CD4-positive, alpha-beta T cell (primary cell): Measurements from ENCODE around the gene C14orf119. TPM values are rescaled to one million over a fixed set of nuclear protein-coding genes. Genes with fewer than 3 reads are reported as not detected.

Experiments
- ATAC-seq: fragments of 200-7000 bp; cut with Tn5 transposase; one replicate; pipeline ENCODE4 v1.10.0; 2022; ENCODE audit warnings: mild to moderate bottlenecking; ENCODE audit not compliant: poor library complexity
- CTCF ChIA-PET: fragments of 350-600 bp; sonication (Branson Sonifier 250); formaldehyde crosslinking; loops from one replicate; lab custom pipeline; 2021; ENCODE audit warnings: antibody characterized with exemption, inconsistent platforms; lab: Charles Lee
- POLR2A ChIA-PET: fragments of 350-600 bp; sonication (Branson Sonifier 250); formaldehyde crosslinking; loops from one replicate; lab custom pipeline; 2021; ENCODE audit warnings: antibody characterized with exemption, inconsistent platforms; lab: Charles Lee
- DNase-seq, 14 experiments: peaks; one replicate each; pipeline ENCODE4 v3.0.0-alpha.2; 2013 to 2020; ENCODE audit warnings: mixed read lengths in 2 of 14
- H3K27ac ChIP-seq, 2 donors: one replicate each; pipeline versions ENCODE4 v1.5.1 to v1.7.0; 2013; ENCODE audit warnings: low read length in 2 of 2, low read depth in 1 of 2, mild to moderate bottlenecking in 1 of 2
- H3K27me3 ChIP-seq, 2 experiments: 1 replicate in 1 of 2; 2 replicates in 1 of 2; pipeline versions ENCODE4 v1.6.1 to v1.7.0; 2013; ENCODE audit warnings: low read length in 2 of 2, control low read depth in 1 of 2, mild to moderate bottlenecking in 1 of 2, moderate library complexity in 1 of 2; ENCODE audit not compliant: insufficient read depth in 2 of 2, control insufficient read depth in 1 of 2
- H3K36me3 ChIP-seq: one replicate; pipeline ENCODE4 v1.6.1; 2013; ENCODE audit warnings: low read length, control low read depth; ENCODE audit not compliant: insufficient read depth
- H3K4me1 ChIP-seq: one replicate; pipeline ENCODE4 v1.6.1; 2013; ENCODE audit warnings: low read length, control low read depth; ENCODE audit not compliant: insufficient read depth
- H3K4me3 ChIP-seq: one replicate; pipeline ENCODE4 v1.5.1; 2013; ENCODE audit warnings: mild to moderate bottlenecking, low read length, moderate library complexity
- H3K9me3 ChIP-seq, 2 experiments: 1 replicate in 1 of 2; 2 replicates in 1 of 2; pipeline versions ENCODE4 v1.6.1 to v1.7.0; 2013; ENCODE audit warnings: low read length in 2 of 2, mild to moderate bottlenecking in 2 of 2, control low read depth in 1 of 2, moderate library complexity in 1 of 2; ENCODE audit not compliant: control insufficient read depth in 1 of 2, insufficient read depth in 1 of 2
- H3K27ac Mint-ChIP-seq: one replicate; pipeline ENCODE4 v1.8.0; 2020; ENCODE audit warnings: mixed read lengths
- H3K27me3 Mint-ChIP-seq: one replicate; pipeline ENCODE4 v1.8.0; 2021; ENCODE audit warnings: mixed read lengths
- H3K36me3 Mint-ChIP-seq: one replicate; pipeline ENCODE4 v1.8.0; 2021; ENCODE audit warnings: low read depth, mixed read lengths
- H3K4me1 Mint-ChIP-seq: one replicate; pipeline ENCODE4 v1.8.0; 2021; ENCODE audit warnings: low read depth, mixed read lengths
- H3K4me3 Mint-ChIP-seq: one replicate; pipeline ENCODE4 v1.8.0; 2020; ENCODE audit warnings: mild to moderate bottlenecking, mixed read lengths
- H3K9me3 Mint-ChIP-seq: one replicate; pipeline ENCODE4 v1.8.0; 2020; ENCODE audit warnings: mixed read lengths
- intact Hi-C, 2 experiments: fragments of 100-400 bp; cut with DNase I in 1 of 2; cut with micrococcal nuclease in 1 of 2; formaldehyde crosslinking; loops; one replicate each; pipeline versions ENCODE4 v1.15.1 to v1.9.0; 2023 to 2025; cut with DNase I, micrococcal nuclease
- total RNA-seq, 174 experiments: library from RNA in 2 of 174; stranded (reverse) in 2 of 174; gene quantifications; one replicate each; pipeline ENCODE4 v1.2.3 and lab custom pipeline; 2021 to 2026
- TF ChIP-seq, protein P1 (sequence below): fragments of 200-600 bp; IDR thresholded peaks from one replicate; pipeline ENCODE4 v1.8.0; 2022; ENCODE audit warnings: antibody characterized with exemption, mild to moderate bottlenecking

C14orf119 gene
- total RNA-seq, 2 experiments from 2014 or later = 3.1 to 3.9 TPM

DNA sequence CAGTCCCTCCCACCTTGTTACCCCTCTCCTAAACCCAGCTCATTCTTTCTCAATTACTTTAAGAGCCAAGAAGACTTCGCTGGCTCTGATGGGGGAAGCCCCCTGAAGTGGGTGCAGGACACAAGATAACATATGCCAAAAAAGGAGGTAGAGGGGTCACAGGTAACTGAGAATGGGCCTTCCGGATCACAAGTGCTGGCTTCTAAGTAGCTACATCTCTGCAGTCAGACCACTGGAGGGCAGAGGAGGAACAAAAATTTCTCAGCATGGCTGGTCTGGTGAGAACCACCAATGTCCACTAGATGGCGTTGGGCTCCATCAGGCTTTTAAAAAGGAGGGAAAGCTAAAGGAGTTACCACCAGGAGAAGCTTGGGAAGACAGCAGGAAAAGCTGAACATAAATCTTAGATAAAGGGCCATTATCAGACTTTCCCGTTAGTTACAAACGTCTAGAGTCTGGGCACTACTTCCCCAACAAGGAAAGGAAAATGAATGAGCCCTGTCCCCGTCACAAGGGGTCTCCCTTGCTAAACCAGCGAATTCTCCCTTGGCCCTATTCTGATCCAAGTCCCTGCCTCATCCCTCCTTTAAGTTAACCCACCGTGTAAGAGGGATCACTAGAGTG, 26.4 kb upstream of the C14orf119 start:
- Mint-ChIP-seq H3K36me3 (peaks cover 67% of the 10 kb centered on the region), H3K4me3 (peak overlapping the region; percentile 78), H3K4me1 (peaks cover 49% of the 10 kb centered on the region), H3K27ac (peak overlapping the region; percentile 63), H3K9me3 (no peaks in the 10 kb centered on the region), H3K27me3 (no peaks in the 10 kb centered on the region)
- Histone ChIP-seq H3K27me3 (no peaks in the 10 kb centered on the region), H3K36me3 (peaks cover 69% of the 10 kb centered on the region), H3K9me3 (no peaks in the 10 kb centered on the region), H3K27ac (no peak overlapping the region), H3K4me1 (peaks cover 36% of the 10 kb centered on the region), H3K4me3 (no peak overlapping the region)
- intact Hi-C loops = loop anchor here in 1 of 2 experiments (1.0 kb wide), 2 partner anchors 40 to 118 kb away; no protein-coding TSS in a partner anchor
- DNase-seq (peak; percentile 54 to 90 (median 65)), ATAC-seq (peak; percentile 73)
- POLR2A ChIA-PET = interaction anchor here (1.0 to 2.0 kb wide), 9 partner anchors 11 to 311 kb away, joined by 3 to 22 read pairs (median 5); partner anchors contain the start of genes ACIN1, C14orf119, CDH24 and PABPN1
- TF ChIP-seq, protein P1, sequence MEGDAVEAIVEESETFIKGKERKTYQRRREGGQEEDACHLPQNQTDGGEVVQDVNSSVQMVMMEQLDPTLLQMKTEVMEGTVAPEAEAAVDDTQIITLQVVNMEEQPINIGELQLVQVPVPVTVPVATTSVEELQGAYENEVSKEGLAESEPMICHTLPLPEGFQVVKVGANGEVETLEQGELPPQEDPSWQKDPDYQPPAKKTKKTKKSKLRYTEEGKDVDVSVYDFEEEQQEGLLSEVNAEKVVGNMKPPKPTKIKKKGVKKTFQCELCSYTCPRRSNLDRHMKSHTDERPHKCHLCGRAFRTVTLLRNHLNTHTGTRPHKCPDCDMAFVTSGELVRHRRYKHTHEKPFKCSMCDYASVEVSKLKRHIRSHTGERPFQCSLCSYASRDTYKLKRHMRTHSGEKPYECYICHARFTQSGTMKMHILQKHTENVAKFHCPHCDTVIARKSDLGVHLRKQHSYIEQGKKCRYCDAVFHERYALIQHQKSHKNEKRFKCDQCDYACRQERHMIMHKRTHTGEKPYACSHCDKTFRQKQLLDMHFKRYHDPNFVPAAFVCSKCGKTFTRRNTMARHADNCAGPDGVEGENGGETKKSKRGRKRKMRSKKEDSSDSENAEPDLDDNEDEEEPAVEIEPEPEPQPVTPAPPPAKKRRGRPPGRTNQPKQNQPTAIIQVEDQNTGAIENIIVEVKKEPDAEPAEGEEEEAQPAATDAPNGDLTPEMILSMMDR = peak; percentile 97
- CTCF ChIA-PET = interaction anchor here (0.6 to 2.0 kb wide), 51 partner anchors 9 to 502 kb away, joined by 3 to 27 read pairs (median 4); partner anchors contain the start of genes ACIN1, AJUBA, C14orf119 and HAUS4

DNA sequence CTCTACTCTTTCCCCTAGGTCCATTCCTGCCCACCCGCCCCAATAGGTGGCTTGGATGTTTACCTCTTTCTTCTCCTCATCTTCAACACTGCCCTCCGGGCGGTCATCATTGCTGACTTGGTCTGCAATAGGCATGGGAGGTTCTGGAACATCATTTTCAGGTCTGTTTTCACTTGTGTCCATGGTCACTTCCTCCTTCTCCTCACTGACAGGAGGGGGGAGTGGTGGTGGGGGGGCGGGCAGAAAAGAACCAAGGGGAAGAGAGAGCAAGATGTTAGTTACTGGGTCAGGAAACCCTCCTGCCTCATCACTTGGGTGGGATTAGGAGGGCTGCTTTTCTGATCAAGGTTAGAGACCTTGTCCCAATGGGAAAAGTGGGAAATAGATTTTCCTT, 25.9 kb upstream of the C14orf119 start:
- CTCF ChIA-PET = interaction anchor here (0.6 to 2.0 kb wide), 47 partner anchors 8 to 503 kb away, joined by 3 to 27 read pairs (median 4); partner anchors contain the start of genes ACIN1, AJUBA, C14orf119 and HAUS4
- peaks cover 69% of the 10 kb centered on the region for H3K36me3 ChIP-seq
- H3K9me3 ChIP-seq = no peaks in the 10 kb centered on the region
- DNase-seq (peak in 1 of 14 experiments; percentile 32), ATAC-seq (no peak)
- H3K4me3 ChIP-seq = no peak overlapping the region
- peak overlapping the region; percentile 78 for H3K4me3 Mint-ChIP-seq
- no peaks in the 10 kb centered on the region for H3K27me3 ChIP-seq
- H3K27ac ChIP-seq = no peak overlapping the region
- peaks cover 49% of the 10 kb centered on the region for H3K4me1 Mint-ChIP-seq
- H3K9me3 Mint-ChIP-seq = no peaks in the 10 kb centered on the region
- TF ChIP-seq, protein P1 = no peak
- peaks cover 36% of the 10 kb centered on the region for H3K4me1 ChIP-seq
- POLR2A ChIA-PET = interaction anchor here (1.0 to 4.5 kb wide), 9 partner anchors 11 to 311 kb away, joined by 3 to 35 read pairs (median 5); partner anchors contain the start of genes ACIN1, C14orf119, CDH24 and PABPN1
- no peaks in the 10 kb centered on the region for H3K27me3 Mint-ChIP-seq
- H3K27ac Mint-ChIP-seq = no peak overlapping the region
- peaks cover 66% of the 10 kb centered on the region for H3K36me3 Mint-ChIP-seq
- intact Hi-C loops = loop anchor here in 1 of 2 experiments (1.0 kb wide), 2 partner anchors 40 to 118 kb away; no protein-coding TSS in a partner anchor

DNA sequence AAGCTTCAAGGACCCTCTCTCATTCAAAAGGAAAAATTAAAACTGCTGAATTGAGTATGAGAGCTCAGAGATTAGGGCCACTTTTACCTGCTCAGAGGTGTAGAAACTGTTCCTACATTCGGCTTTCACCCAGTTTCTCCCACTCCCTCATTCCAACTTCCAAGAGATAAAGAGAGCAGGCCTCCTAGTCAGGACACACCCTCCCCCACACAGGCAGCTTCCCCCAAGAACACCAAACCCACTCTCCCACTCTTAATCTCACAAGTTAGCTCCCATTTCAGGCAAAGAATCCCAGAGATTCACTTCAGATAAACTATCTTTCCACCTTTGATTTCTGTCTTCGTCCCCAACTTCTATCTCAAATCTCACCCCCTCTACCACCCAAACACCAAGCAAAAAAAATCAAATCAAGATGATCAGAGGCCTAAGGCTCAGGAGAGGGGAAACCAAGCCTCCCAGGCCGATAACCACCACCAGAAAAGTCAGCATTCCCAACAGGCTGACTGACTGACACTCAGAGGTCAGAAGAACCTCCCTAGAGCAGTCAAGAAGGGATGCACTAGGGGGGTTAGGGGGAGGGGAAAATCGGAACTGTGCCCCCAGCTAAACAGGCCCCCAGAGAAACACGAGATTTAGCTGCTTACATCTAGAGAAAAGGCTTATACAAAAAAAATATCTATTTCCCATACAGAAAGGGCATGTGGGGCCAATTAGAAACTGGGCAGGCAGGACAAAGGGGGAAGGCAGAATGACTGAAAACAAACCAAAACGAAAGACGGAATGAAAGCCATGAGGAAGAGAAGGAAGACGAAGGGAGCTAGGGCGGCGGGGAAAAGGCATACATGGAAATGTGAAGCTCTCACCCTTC, 24.8 kb upstream of the C14orf119 start:
- H3K36me3 Mint-ChIP-seq = peaks cover 66% of the 10 kb centered on the region

More for the DNA sequence above, 24.8 kb upstream of the C14orf119 start:
- DNase-seq (no peak), ATAC-seq (no peak)
- no peaks in the 10 kb centered on the region for H3K9me3 Mint-ChIP-seq
- Histone ChIP-seq H3K36me3 (peaks cover 69% of the 10 kb centered on the region), H3K9me3 (no peaks in the 10 kb centered on the region), H3K4me1 (peaks cover 36% of the 10 kb centered on the region), H3K27ac (peak overlapping the region; percentile 66 to 70), H3K27me3 (no peaks in the 10 kb centered on the region), H3K4me3 (peak overlapping the region; percentile 67)
- peak overlapping the region; percentile 93 for H3K4me3 Mint-ChIP-seq
- peak overlapping the region; percentile 84 for H3K27ac Mint-ChIP-seq
- TF ChIP-seq, protein P1 = no peak
- ChIA-PET CTCF (interaction anchor here (1.0 to 2.2 kb wide), 4 partner anchors 13 to 500 kb away, joined by 4 to 7 read pairs (median 6); no protein-coding TSS in a partner anchor), POLR2A (interaction anchor here (1.3 to 4.5 kb wide), 5 partner anchors 9 to 501 kb away, joined by 3 to 35 read pairs (median 4); partner anchors contain the start of genes ACIN1, C14orf119 and PABPN1)
- H3K27me3 Mint-ChIP-seq = no peaks in the 10 kb centered on the region
- intact Hi-C loops = loop anchor here (2.0 to 5.0 kb wide), 3 partner anchors 24 to 112 kb away; partner anchors contain the start of genes ACIN1 (in 1 of the 2), C14orf119 (in 1 of the 2) and SLC7A8 (in 1 of the 2)
- peaks cover 49% of the 10 kb centered on the region for H3K4me1 Mint-ChIP-seq
